ENCODE measurements around the gene NUPR1.
"Not testable (repeated sequence)": the region's sequence is repeated elsewhere in the genome, so short reads cannot be mapped to it uniquely, and the experiment has no call there.

The NUPR1 gene

DNA sequence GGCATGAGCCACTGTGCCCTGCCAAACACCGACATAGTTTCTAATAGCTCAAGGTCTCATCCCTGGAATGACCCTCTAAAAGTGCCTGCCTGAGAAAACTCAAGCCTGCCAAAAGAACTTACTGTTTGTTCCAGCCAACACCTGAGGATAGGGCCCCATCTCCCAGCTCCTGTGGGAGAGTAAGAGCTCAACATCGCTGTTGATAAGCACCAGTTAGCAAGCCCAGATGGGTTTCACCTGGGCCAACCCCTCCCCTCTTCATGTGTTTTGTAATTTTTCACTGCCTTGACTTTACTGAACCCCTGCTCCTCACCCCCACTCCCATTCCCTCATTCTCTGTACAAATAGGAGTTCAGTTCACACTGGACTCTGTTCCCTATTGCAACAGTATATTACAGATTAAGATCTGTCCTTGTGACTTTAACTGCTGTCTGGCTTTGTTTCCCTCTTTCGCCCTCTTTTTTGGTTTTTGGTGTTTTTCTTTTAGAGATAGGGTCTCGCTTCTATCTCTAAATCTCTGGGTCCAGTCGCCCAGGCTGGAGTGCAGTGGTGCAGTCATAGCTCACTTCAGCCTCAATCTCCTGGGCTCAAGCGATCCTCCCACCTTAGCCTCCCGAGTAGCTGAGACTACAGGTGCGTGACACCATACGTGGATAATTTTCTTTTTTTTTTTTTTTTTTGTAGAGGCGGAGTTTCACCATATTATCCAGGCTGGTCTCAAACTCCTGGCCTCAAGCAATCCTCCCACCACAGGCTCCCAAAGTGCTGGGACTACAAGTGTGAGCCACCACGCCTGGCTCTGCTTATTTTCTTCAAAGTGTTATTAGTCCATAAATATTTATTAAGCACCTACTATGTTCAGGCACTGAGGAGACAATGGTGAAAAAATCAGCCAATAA lies 12.3 kb downstream of the NUPR1 start:
- no peak for DNase-seq

DNA sequence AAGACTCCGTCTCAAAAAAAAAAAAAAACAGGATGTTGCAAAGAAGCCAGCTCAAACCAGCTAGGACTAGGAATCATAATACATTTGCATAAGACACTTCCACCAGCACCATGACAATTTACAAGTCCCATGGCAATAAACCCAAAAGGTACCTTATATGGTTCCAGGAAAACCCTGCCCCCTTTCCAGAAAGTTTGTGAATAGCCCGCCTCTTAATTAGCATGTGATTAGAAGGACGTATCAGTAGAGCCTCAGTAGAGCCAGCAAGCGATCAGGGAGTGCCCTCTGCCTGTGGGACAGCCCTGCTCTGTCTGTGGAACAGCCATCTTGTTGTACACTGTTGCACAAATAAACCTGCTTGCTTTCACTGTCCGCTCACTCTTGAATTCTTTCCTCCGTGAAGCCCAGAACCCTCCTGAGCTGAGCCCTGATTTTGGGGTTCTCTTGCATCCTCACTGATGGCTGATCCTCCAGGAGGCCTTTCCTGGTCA lies 14.0 kb downstream of the NUPR1 start:
- DNase-seq: no peak

DNA sequence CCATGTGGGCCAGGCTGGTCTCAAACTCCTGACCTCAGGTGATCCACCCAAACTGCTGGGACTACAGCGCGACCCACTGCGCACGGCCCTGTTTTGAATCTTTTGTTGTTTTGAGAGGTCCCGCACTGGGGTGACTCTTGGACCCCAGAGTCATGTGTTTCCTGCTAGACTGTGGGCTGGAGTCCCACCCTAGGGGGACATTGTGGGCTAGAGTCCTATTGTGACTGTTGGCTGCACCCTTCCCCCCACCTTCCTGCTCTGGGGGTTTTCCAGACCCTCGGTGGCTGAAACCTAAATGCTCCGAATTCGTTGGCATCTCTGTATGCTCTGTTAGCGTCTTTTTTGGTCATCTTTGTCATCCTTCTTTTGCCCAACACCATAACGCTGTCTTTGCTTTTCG lies 16.0 kb downstream of the NUPR1 start:
- no peak for DNase-seq

DNA sequence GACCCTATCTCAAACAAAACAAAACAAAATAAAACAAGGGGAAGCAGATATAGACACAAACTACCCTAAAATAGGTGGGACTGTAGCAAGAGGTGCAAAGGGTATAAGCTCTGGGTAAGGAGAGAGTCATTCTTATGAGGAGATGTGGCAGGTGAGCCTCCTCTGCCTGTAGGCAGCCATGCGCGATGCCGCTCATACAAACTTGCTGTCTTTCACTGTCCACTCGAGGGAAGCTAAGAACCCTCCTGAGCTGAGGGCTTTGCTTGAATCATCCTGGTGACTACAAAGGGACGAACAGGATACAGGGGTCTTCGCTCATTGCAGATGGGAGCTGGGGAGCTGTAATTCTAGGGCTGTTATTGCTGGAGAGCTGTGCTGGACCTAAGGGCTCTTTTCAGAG lies 17.3 kb downstream of the NUPR1 start:
- no peak for DNase-seq

DNA sequence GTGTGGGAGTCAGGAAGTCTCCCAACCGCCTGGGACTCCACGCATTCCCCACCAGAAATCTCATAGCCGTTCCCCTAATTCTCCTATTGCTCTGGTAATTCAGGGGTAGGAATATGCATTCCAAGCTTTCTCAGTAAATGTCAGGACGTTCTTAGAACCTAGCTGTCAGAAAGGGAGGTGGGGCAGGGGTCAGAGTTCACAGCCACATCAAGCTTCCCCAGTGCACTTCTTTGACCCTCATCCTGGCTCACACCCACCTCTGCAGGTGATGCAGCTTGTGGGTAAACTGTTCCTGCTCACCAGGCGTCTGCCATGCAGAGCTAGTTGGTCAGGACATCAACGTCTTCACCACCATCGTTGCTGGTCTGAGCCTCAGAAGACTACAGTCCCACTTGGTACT lies 18.1 kb downstream of the NUPR1 start:
- DNase-seq: no peak

DNA sequence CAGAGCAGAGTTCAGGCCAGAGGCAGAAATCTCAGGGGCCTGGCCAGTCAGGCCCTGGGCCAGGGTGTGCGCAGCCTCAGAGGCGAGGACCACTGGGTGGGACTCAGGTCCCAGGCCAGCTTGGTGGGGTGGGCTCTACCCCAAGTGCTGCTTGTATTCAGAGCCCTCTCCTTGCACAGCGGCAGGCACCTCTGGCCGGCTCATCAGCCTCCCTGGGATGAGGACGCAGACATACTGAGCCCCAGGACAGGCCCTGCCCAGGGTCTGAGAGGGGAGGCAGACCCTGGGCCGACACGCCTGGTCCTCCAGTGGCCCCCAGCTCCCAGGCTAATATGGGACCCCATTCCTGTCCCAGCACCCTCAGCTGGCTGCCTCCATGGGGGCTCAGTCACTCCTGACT lies 24.5 kb downstream of the NUPR1 start:
- DNase-seq: no peak

DNA sequence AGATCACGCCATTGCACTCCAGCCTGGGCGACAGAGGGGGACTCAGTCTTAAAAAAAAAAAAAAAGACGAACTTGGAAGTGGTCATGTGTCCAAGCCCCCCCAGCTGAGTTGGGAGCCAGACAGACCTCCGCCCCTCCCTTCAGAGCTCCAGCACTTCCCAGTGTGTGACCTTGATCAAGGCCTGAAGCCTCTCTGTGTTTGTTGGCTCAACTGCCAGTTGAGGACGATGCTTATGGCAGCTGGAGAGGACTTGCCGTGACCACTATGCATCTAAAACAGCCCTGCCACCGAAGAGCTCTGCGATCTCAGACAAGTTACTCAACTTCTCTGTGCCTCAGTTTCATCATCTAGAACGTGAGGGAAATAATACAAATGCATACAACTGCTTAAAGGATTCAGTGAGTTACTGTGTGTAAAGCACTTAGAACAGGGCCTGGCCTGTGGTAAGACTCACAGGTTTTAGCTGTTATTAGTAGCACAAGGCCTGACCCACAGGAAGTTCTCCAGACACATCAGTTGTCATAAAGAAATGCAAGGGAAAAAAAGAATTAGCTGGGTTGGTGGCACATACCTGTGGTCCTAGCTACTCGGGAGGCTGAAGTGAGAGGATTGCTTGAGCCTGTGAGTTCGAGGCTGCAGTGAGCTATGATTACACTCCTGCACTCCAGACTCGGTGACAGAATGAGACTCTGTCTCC lies 25.1 kb downstream of the NUPR1 start:
- no peak for DNase-seq

DNA sequence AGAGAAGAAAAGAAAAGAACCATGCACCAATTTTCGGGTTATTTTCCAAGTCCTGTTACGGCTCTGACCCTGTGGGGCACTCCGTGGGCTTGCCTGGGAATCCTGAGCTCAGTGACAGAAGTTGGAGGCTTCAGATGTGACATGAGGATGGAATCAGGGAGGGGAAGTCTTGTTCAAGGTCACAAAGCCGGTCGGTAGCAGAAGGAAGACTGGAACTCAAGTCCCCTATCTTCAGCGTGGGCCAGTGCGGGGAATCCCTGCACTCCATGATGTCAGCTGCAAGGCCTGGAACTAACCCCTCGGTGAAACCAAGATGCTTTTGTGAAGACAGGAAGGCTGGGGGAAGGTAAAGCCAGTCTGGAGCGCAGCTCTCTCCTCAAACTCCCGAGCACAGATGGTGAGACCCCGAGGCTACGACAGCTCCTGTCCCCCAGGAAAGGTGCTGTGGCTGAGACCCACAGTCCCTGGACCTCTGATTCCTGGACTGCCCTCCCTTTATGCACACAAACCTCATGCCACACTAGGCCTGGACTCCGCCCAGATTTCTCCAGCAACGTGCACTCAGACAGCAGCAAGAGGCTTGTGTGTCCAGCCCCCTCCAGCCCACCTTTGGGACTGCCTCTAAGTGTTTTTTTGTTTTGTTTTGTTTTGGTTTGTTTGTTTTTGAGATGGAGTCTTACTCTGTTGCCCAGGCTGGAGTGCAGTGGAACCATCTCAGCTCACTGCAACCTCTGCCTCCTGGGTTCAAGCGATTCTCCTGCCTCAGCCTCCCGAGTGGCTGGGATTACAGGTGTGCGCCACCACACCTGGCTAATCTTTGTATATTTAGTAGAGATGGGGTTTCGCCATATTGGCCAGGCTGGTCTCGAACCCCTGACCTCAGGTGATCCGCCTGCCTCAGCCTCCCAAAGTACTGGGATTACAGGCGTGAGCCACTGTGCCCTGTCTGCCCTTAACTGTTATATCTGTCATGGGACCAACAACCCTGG lies 26.7 kb downstream of the NUPR1 start:
- DNase-seq: no peak

DNA sequence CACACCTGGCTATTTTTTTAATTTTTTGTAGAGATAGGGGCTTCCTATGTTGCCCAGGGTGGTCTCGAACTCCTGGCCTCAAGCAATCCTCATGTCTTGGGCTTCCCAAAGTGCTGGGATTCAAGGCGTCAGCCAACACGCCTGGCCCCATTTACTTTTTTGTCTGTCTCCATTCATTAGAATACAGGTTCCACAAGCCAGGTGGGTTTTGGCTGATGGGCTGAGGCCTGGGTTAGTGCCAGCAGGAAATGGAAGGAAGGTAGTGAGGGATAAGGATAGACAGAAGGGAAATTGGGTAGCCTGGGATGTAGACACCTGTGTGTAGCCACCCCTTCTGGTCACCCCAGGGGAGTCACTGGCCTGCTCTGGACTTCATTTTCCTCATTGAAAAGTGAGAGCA lies 27.7 kb downstream of the NUPR1 start:
- no peak for DNase-seq

DNA sequence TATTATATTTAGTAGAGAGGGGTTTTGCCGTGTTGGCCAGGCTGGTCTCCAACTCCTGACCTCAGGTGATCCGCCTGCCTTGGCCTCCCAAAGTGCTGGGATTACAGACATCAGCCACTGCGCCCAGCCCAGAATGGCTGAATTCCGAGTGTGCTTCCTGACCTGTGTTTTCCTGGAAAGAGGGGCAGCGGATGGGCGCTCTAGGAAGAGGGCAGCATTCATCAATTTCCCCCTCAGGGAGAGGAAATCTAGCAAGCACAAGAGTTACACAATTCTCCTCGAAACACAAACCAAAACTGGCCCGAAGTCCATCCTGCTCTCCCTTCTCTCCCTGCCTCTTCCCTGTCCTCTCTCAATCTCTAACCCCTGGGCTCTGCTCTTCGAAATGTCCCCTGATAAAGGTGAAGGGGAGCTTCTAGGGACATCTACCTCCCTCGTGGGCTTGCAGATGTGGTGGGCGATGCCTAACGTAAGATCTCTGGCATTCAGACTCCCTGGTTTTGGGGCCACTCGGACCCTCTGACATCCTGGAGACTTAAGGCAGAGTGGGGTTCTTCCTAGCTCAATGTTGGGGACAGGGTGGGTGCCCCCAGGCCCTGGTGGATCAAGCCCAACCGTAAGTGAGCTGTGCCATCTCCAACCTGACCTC lies 33.2 kb downstream of the NUPR1 start:
- DNase-seq: no peak

DNA sequence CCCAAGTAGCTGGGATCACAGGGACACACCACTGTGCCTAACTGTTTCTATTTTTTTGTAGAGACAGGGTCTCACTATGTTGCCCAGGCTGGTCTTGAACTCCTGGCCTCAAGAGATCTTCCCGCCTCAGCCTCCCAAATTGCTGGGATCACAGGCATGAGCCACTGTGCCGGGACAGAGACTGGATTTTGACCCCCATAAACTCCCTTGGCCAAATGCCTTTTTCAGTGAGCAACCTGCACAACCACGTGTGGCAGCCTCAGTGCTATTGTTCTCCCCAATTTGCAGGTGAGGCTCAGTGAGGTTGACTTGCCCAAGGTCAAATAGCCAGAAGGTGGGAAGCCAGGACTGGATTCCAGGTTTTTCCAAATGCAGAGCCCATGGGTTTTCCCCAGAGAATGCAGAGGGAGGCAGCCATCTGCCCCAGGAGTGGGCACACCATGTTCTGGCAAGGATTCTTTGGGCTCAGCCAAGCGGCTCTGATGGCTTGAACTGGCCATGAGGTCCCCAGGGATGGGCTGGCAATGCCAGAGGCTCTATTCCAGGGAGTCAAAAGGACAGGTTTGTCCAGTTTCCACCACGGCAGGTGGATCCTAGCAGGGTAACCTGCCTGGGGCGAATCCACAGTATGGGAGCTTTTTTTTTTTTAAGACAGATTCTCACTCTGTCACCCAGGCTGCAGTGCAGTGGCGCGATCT lies 33.9 kb downstream of the NUPR1 start:
- no peak for DNase-seq

DNA sequence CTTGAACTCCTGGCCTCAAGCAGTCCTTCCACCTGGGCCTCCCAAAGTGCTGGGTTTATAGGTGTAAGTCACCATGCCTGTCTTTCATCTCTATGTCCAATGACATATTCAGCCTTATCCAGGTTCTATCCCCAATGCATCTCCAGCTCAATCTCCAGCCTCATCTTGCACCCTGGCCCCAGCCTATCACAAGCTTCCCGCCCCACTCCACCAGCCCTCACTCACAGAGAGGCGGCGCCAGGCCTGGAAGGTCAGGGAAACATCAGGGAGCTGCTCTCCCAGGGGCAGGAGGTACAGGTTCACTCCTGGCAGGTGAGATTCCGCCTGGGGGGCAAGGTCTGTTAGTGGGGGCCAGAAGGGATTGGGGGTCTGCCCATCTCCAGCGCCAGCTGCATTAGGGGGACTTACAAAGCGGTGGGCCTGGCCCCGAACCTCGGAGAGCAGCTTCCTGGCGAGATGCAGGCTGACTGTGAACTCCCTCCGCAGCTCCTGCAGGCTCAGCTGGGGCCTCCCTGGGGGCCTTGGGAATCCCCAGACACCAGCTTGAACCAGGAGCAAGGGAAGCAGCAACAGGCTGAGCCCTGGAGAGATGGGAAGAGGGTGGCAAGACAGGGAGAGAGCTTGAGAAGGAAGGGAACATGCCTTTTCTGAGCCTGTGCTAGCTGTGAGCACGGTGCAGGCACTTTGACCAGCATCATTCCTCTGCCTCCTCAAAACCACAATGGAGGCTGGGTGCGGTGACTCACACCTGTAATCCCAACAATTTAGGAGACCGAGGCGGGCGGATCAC lies 35.1 kb downstream of the NUPR1 start:
- DNase-seq: no peak

DNA sequence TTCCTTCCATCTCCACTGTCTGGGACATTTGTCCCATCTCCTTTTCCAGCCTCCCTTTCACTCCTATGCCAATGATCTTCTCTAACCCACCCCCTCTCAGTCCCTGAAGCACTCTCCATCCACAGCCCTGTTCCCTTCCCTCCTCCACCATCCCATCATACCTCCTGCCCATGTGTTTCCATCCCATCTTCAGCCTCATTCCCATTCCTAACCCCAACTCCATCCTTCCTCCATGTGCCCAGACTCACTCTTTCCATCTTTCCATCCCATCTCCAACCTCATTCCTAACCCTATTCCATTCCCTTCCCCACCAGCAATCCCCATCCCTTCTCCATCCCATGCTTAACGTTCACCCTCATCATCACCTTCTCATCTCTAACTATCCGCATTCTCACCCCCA lies 36.5 kb downstream of the NUPR1 start:
- DNase-seq: no peak

DNA sequence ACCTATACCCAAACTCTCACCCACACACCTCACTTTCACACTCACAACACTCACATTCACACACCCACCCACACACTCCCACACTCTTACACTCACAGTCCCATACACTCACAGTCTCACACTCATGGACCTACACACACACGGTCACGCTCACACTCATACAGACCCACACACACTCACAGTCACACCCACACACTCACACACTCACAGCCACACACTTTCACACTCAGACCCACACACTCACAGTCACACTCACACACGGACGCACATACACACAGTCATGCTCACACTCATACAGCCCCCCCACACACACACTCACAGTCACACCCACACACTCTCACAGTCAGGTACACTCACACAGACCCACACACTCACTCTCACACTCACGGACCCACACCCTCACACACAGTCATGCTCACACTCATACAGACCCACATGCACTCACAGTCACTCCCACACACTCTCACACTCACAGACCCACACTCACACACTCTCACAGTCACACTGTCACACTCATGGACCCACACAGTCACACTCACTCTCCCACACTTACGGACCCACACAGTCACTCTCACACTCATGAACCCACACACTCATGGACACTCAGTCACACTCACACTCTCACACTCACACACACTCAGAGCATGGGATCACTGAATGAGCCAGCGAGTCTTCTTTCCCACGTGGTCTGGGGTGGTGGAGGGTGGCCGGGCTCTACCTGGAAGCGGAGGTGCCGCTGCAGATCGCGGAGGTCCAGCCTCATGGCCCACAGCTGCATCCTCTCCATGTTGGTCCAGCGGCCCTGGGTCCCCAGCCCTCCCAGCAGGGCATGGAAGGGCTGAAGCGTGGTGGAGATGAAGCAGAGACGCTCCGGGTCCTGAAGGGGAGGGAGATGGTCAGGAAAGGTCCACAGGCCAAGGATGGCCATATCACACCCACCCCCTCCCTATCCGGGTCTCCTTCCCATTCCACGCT lies 37.2 kb downstream of the NUPR1 start:
- DNase-seq: no peak

DNA sequence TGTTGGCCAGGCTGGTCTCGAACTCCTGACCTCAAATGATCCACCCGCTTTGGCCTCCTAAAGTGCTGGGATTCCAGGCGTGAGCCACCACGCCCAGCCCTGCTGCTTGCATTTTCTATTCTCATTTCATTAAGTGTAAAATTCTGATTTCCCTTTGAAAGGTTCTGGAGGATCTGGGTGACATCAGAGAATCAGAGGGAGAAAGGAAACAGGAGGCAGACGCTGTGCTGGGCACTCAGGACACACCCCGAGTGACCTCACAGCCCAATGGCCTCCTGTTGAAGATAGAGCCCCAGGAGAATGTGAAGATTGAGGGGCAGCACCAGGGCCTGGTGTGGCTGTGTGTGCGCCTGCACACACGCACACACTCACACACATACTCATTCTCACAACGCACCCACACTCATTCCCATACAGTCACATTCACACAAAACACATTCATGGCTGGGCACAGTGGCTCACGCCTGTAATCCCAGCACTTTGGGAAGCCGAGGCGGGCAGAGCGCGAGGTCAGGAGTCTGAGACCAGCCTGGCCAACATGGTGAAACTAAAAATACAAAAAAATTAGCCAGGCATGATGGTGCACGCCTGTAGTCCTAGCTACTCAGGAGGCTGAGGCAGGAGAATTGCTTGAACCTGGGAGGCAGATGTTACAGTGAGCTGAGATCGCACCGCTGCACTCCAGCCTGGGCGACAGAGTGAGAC lies 38.1 kb downstream of the NUPR1 start:
- DNase-seq: not testable (repeated sequence)

DNA sequence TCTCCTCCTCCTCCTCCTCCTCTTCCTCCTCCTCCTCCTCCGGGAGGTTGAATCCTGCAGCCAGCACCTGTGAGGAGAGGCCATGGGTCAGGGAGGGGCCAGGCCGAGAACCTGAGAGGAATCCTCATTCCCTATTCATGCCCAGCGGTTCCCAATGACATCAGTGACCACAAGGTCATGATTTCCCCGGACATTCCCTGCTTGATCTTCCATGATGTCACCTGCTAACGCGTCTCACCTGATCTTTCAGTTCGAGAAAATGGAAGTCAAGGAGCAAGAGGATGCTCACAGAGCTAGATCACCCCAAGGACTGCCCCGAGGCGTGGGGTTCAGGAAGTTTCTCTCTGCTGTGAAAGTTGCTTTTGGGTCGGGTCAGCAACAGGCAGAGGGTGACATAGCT lies 38.9 kb downstream of the NUPR1 start:
- no peak for DNase-seq

DNA sequence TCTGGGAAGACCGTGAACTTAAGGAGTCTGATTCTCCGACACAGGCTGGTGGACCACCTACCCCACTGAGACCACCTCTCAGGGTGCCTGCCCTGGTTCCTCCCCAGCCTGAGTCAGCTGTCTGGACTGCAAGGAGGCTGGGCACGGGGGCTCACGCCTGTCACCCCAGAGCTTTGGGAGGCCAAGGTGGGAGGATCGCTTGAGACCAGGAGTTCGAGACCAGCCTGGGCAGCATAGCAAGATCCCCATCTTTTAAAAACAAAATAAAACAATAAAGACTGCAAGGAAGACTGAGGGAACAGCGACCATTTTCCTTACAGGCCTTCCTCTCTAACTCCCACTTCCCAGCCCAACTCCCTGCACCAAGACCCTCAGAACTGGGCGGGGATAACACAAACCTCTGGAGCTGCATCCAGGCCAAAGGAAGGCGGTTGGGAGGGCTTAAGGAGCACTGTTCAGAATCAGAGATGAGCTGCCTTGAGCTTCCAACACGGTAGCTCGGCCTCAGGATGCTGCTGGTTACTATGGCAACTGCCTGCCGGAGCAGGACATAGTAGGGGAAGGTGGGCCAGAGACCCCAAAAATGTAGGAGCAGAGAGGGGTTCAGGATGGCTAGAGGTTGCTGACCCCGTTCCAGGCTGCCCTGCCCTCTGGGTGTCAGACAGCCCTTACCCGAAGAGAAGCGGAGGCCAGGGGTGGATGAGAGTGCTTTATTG lies 40.0 kb downstream of the NUPR1 start:
- DNase-seq: no peak

DNA sequence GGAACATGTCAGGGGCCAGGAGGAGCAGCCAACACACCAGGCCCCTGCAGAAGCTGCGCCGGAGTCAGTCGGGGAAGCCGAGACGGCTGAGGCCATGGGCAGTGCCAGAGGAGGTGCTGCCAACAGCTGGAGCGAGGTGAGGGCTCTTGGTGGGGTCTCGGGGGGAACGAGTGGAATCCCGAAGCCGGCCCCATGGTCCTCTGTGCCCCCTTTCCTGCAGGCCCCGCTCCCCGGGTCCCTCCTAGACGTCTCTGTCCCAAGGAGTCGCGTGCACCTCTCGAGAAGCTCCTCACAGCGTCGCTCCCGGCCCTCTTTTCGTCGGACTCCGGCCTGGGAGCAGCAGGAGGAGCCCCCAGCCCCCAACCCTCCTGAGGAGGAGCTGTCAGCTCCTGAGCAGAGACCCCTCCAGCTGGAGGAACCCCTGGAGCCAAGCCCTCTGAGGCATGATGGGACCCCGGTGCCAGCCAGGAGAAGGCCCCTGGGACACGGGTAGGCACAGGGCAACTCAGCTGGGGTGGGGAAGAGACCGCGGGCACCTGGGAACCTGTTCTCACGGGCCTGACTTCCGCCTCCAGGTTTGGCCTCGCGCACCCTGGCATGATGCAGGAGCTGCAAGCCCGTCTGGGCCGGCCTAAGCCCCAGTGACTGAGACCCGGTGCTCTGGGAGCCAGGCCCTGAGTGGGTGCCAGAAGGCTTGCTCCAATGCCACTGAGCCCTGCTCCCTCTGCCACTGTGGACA lies 40.7 kb downstream of the NUPR1 start:
- DNase-seq: no peak
